NCI-H187 treated with DMSO at 0.1 percent for 48 hours (cell line): ENCODE results near the gene OR5AN1.
"Not testable (repeated sequence)": the region's sequence is repeated elsewhere in the genome, so short reads cannot be mapped to it uniquely, and the experiment has no call there.

Source experiments
- DNase-seq: peaks from one replicate; lab custom pipeline; 2025; lab: John Stamatoyannopoulos, UW

Gene OR5AN1, protein sequence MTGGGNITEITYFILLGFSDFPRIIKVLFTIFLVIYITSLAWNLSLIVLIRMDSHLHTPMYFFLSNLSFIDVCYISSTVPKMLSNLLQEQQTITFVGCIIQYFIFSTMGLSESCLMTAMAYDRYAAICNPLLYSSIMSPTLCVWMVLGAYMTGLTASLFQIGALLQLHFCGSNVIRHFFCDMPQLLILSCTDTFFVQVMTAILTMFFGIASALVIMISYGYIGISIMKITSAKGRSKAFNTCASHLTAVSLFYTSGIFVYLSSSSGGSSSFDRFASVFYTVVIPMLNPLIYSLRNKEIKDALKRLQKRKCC

DNA sequence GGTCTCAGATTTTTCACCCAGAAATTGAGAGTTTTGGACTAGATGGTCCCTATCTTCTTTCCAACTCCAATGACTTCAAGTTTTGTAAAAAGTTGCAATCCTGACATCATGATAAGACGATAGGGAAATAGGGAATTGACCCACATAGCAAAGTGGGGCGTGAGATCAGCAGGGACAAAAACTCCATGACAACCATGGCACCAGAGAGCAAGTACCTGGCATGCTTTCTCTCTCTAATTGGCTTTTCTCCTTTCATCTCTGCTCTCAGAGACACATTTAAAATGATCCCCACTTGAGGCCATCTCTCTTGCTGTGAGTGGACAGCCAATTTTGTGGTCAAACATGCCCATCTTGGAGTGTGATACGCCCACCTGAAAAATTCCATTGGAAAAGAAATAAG is at the start of gene OR5AN1:
TSS of gene OR5AN1 (plus strand) at position 301 of the 400 bp plus-strand sequence. CDS start 5,564 bp downstream, outside the sequence.
- no peak for DNase-seq

DNA sequence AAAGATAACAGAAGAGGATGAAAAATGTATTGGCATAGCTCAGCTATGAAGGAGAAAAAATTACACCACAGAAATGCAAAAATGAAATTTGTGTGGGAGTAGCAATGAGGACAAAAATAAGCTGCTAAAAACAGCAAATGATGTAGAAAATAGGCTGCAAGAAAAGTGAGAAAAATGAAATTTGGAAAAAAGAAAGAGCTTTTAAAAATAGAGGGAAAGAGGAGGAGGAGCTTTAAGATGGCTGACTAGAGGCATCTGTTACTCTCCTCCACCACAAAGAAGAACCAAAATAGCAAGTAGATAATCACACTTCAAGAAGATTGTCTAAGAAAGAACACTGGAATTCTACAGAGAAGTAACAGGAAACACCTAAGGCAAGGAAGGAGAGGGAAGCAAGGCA is 23.7 kb upstream of the OR5AN1 start:
- DNase-seq = no peak

DNA sequence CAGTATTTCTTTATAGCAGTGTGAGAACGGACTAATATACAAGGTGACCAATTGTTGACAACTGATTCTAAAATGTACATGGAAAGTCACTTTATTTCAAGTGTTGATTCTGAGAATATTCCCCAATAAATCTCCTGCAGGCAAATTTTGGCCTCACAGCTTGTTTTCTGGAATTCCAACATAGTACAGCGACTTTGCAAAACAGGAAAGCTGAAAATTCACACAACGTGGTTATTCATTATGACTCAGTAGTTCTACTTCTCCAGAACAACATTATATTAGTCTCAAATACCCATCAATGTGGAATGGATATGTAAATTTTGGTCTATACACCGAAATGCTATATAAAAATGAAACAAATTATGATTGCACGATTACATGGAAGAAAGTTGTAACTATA is 22.5 kb upstream of the OR5AN1 start:
- no peak for DNase-seq

DNA sequence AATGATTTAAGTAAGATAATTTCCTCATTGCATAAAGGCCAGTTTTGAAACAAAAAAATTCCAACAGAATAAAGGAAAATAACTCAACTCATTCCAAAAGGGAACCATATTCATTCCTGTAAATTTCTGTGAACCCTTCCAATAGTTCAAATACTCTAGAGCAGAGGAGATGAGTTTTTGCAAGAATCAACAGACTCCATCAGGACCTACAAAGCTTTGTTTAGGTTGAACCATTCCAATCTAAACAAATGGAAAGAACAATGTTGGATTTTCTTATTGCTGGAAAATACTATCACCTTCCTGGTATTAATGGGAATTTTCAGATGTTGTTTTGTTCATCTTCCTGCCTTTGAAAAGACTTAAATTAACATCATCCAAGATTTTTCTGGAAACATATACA is 21.8 kb upstream of the OR5AN1 start:
- no peak for DNase-seq

DNA sequence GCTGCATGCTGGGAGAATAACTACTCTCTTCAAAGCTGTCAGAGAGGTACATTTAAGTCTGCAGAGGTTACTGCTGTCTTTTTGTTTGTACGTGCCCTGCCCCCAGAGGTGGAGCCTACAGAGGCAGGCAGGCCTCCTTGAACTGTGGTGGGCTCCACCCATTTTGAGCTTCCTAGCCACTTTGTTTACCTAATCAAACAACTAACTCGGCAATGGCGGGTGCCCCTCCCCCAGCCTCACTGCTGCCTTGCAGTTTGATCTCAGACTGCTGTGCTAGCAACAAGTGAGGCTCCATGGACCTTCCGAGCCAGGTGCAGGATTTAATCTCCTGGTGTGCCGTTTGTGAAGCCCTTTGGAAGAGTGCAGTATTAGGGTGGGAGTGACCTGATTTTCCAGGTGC is 9.0 kb upstream of the OR5AN1 start:
- DNase-seq = not testable (repeated sequence)

DNA sequence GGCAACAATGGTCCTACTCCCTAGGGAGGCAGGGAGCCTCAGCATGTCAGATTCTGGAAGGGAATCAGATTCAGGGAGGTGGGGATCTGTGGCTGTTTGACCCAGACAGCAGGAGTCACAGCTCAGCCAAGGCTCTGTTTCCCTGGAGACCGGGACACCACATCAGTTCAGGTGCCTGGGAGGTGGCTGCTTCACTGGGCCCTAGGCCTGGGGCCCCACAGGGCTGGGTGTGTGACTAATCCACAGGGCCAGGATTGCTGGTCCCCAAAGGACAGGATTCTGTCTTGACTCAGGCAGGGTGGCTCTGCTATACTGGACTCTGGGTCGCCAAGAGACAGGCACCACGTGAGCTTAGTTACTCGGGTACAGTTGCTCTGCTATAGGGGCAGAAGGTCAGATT is 3.5 kb upstream of the OR5AN1 start:
- DNase-seq = no peak

DNA sequence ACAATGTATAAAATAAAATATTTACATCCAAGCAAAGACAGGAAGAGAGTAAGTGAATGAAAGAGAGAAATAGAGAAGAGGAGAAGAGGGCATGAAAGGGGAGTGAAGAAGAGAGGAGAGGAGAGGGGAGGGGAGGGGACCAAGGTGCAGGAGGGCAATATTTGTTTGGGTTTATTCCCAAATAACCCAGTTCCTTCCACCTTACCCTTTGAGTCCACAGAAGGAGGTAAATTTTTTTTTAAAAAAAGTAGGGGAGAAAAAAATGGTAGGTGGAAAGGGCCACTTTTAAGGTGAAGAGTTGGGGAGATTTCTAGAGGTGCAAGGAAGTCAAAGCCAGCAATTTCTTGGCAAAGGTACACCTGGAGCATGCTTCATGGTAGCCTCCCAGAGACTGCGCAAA is 2.1 kb upstream of the OR5AN1 start:
- DNase-seq = no peak

DNA sequence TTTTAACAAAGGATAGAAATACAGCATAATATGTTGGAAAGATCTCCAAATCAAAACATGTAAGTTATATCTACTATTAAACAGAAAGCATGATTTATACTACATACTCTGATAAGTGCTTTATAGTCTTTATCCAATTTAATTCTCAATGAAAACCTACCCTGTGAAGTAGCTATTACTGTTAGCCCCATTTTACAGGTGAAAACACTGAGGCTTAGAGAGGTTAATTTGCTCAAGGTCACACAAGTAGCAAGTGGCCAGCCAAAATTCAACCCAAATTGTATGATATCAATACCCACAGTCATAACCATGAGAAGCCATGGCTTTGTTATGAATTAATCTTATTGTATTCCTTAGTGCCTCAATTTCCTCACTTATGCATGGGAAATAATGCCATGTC is 675 bp upstream of the OR5AN1 start:
- no peak for DNase-seq

DNA sequence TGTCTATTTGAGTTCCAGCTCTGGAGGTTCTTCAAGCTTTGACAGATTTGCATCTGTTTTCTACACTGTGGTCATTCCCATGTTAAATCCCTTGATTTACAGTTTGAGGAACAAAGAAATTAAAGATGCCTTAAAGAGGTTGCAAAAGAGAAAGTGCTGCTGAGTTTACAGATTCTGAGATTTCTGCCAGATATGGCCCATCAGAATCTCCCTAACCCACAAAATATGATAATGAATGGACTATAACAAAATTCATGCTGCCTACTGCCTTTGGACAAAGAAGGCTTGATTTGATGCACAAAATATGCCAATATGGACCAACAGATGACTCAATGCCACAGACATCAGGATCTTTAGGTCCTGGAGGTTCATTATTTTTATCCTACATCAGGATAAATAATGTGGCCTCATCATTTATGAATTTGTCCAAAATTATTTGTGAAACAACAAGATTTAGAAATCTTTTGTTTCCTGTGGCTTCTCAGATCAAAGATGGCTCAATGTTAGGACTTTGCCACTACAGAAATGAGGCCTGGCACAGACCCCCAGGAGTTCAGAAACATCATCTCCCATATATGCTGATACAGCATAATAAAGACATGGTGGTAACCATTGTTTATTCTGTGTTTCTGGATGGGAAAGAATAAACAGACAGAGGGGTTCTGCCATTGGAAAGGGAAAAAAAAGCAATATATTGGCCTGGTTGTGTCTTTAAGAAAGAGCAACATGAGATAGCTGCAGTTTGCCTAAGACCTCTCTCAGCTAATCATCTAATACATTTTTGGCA is 6.7 kb downstream of the OR5AN1 start:
- no peak for DNase-seq

DNA sequence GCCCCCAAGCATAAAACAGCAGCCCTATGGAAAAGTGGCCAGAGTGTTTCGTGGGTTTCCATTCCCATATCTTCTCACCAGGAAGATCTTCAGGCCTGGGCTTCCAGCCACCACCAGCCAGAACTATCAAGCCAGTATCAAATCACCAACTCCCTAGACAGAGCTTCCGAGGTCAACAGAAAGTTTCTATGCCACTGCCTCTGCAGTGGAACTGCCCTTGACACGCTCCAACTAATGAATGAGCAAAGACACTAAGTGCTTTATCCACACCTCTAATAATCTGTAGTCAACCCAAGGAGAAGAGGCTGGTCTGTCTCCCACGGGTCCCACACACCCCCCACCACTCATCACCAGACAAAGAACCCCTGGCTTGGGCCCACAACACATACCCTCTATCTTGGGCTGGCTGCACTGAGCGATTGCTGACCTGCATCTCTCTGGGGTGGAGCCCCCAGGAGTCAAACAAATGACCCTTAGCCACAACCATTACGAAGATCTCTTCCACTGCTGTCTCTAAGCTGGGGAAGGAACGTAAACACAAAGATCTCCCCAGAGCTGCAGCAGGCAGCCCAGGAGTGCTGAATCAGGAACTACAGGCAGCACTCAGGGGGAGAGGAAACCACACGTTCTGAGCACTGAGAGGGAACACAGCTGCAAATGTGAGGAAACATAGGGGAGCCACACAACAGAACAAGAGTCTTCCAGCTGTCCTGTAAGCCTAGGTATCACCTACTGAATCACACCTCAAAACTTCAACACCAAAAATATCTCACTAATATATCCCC is 9.7 kb downstream of the OR5AN1 start:
- no peak for DNase-seq

DNA sequence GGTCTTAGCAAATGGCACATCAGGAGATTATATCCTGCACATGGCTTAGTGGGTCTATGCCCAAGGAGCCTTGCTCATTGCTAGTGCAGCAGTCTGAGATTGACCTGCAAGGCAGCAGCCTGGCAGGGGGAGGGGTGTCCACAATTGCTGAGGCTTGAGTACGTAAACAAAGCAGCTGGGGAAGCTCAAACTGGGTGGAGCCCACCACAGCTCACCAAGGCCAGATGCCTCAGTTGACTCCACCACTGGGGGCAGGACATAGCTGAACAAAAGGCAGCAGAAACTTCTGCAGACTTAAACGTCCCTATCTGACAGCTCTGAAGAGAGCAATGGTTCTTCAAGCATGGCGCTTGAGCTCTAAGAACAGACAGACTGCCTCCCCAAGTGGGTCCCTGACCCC is 13.6 kb downstream of the OR5AN1 start:
- not testable (repeated sequence) for DNase-seq

DNA sequence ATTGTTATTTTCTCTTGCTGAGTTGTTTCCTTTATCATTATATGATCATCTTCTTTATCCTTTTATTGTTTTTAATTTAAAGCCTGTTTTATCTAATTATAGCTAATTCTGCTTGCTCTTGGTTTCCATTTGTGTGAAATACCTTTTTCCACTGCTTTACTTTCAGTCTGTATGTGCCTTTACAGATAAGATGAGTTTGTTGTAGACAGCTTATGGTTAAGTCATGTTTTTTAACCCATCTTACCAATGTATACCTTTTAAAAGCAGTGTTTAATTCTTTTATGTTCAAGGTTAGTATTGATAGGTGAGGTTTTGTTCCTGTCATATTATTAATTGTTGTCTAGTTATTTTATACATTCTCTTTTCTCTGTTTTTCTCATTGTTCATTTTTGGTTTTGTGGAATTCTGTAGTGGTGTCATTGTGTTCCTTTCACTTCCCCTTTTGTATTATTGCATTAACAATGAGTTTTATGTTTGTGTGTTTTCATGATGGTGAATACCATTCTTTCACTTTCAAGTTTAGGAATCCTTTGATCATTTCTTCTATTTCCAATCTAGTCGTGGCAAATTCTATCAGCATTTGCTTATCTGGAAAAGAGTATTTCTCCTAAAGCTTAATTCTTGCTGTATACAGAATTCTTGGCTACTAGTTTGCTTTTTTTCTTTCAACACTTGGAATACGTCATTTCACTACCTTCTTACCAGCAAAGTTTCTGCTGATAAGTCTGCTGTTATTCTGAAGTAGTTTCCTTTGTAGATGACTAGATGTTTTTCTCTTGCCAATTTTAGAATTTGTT is 21.8 kb downstream of the OR5AN1 start:
- no peak for DNase-seq

DNA sequence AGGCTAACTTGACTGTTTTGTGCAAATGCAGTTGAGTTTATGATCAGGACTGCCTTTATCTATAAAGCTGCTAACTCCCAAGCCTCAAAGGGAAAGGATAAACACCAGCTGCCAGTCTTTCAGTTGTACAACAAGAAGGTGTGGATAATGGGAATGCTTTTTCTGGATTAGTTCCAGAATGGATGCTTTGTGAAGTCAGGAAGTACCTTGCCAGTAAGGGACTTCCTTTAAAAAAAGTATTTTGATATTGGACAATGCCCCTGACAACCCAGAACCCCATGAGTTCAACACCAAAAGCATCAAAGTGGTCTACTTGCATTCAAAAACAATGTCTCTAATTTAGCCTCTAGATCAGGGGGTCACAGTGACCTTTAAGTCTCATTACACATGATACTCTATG is 35.5 kb downstream of the OR5AN1 start:
- DNase-seq = no peak

DNA sequence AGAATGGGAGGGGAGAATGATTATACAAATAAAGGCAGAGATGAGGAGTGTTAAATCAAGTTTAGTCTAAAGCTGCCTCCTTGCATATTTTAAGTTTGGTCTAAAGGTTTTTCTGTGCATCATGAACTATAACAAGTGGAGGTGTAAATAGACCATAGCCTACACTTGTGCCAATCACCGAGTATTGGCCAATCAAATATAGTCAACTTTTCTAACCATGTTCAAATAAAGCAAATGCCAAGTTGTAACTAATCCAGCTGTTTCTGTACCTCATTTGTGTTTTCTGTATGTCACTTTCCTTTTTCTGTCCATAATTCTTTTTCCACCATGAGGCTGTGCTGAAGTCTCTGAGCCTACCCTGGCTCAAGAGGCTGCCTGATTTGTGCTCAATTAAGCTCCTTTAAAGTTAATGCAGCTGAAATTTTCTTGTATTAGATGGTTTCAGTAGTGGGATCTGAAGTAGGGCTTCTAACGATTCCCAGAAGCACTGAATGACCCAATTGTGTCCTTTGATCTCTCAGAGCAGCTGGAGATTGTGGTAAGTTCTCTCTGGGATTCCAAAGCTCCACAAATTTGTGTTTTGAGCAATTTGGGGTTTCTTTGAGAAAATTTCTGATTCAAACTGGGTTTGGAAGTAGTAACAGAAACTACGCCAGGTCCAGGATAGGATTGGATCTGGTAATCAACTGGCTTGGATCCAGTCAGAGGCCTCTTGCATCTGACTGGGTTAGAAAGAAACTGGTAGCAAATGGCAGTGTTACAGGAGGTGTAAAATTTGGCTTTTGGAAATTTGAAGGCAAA is 42.0 kb downstream of the OR5AN1 start:
- no peak for DNase-seq

DNA sequence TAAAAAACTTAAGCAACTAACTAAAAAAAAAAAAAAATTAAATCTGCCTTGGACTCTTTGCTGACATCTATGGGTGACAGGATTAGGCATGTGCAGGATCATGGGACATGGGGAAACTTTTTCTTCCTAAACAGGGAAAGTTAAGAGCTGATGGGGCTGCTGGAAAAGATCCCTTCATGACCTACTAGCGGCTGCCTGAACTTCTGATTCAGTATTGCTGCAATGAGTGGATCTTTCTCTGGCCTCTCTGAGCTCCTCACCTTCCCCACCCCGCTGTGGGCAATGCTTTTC is 42.5 kb downstream of the OR5AN1 start:
- no peak for DNase-seq

DNA sequence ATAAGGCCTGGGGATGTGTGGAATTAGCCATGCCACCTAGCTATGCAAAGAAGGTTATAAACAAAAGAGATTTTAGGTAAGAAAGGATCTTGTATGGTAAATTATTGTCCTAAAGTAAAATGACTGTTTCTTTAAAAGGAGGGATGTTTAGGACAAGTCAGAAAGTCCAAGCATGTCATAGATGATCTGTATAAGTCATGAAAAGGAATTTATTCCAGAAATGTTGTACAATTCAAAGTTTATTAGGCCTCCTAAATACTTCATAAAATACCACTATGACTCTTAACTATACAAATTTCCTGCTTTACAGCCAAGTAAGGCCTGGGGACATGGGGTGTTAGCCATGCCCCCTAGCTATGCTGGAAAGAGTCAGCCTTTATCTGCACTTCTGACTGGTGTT is 44.9 kb downstream of the OR5AN1 start:
- no peak for DNase-seq

DNA sequence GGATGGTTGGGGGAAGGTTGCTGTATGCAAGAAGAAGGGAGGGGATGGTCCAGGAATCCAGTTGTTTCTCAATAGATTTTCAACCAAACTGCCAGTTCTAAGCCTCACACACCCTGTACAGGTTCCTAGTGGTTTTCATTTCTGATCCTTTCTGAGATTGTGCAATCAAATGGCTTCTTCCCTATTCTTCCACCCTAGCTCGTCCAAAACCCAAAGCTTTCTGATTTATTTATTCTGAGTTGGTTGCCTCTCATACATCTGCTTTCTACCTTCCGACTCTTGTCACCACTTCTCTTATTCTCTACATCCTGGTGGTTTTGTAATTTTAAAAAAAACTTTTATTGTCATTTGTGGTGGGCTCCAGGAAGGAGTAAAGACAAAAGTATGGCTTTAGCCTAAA is 55.0 kb downstream of the OR5AN1 start:
- DNase-seq = no peak

DNA sequence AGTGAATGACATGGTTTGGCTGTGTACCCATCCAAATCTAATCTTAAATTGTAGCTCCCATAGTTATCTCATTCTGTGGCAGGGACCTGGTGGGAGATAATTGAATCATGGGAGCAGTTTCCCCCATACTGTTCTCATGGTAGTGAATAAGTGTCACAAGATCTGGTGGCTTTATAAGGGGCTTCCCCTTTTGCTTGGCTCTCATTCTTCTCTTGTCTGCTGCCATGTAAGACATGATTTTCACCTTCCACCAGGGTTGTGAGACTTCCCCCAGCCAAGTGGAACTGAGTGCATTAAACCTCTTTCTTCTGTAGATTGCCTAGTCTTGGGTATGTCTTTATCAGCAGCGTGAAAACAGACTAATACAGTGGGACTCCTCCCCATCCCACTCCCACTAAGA is 56.4 kb downstream of the OR5AN1 start:
- no peak for DNase-seq

DNA sequence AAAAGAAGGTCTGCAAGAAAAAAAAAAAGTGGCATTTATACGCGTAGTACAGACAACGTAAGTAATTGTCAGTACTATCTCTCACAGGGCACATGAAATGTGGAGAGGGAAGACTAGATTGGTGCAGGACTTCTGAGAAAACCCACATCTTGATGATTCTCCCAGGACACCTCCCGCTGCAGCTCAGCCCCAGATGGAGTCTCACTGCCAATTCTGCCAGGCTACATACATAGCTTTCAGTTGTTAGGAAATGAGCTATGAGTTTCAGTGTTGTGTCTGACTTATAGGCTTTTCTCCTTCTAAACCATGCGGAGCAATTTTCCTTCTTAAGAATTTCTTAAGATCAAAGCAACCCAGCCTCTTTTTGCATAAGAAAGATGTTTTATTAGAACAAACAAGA is 57.9 kb downstream of the OR5AN1 start:
- DNase-seq = no peak

DNA sequence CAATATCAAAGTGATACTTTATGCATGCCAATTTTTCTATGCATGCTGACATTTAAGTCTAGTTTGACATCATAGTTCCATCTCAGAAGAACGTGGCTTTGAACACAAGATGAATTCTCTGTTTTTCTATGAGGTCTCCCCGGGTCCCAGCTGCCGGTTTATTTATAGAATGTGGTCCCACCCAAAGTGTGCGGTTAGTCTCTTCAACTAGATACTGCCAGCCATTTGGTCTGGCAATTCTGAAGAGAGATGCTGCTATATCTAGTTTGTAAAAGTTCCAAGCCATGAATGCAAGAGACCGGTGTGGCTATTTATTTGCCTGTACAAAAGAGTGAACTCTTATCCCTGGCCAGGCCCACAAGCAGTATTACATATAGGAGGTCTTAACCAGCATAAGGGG is 58.3 kb downstream of the OR5AN1 start:
- no peak for DNase-seq

DNA sequence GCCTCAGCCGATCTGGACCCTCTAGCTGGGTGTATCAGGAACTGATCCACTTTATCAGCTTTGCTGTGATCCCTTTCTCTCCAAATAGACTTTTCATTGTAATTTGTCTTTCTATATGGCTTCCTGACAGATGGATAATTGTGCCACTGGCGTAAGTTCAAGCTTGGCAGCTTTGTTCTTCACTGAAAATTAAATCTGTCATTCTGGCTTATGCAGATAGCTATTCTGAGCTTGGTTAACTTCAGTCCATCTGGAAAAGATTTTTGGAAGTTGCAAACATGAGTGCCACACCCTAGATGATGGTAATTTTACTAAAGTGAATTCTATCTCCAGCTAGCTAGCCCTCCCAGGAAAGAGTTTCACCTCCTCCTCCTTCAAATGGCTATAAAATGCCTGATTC is 59.5 kb downstream of the OR5AN1 start:
- DNase-seq = no peak
